Inflammatory macrophage treated with lipopolysaccharide for 1 hour (primary cell): Measurements from ENCODE around the gene SLITRK5.

Experiments used
- DNase-seq, 2 donors: peaks; one replicate each; pipeline ENCODE4 v3.0.0-alpha.2; 2020 to 2022

The SLITRK5 gene

GRCh38 chr13:87671031-87671752 is at the start of gene SLITRK5:
Gene SLITRK5, plus strand, starts transcription at chr13:87671371. Its CDS starts 4,018 bp downstream, at chr13:87675389.
- DNase-seq: peak; percentile 90 to 95

DNA sequence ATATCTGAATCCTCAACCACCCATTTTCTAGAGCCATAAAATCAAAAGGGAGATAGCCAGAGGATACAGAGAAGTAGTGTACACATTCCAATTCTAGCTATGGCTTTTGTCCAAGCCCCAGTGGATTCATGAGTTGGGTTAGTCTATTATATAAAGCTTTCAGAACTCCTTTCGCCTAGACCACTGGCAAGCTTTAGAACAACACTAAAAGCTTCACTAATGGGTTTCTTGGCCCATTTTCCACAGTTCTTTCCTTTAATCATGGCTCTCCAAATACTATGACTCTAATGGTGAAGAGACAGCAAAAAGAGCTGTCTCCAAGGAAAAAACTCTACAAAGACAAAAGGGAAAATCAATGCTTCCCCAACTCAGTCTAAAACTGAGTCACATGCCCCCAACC is 48.2 kb upstream of the SLITRK5 start:
- no peak for DNase-seq

DNA sequence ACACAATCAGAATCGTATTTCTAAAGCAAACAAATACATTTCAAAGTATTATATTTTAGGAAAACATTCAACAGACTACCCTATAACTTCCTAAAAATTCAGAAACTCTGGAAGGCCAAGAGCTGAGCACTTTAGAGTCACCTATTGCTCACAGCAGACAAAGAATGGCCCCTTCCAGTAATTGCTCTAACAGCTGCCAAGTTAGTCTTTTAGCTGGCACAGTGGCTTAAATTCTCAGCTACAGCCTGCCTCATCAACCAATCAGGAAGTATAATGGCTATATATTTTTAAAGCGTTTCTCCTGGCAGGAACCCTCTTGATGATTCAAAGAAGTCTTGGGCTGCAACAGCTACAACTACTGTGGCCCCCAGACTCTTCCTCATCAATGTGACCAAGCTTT is 14.9 kb upstream of the SLITRK5 start:
- no peak for DNase-seq

DNA sequence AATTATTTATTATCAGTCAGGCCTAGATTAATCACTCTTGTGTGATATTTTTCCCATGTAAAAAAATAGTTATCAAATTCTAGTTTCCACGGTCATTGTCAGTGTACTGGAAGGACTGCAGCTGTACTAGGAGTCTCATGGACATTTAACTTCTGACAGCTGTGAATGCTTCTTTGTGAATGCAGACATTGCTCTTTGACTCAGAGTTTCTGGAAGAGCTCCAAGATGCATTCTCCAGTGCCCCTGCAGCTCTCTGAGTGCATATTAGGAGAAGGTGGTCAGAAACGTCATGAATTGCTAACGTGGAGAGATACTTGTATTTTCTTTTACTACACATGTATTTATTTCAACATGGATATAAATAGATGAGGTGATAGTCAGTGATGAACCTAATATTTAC is 9.7 kb upstream of the SLITRK5 start:
- no peak for DNase-seq

- DNase-seq: no peak
Measured at GRCh38 chr13:87666831-87667230, 4.3 kb upstream of the SLITRK5 start.

DNA sequence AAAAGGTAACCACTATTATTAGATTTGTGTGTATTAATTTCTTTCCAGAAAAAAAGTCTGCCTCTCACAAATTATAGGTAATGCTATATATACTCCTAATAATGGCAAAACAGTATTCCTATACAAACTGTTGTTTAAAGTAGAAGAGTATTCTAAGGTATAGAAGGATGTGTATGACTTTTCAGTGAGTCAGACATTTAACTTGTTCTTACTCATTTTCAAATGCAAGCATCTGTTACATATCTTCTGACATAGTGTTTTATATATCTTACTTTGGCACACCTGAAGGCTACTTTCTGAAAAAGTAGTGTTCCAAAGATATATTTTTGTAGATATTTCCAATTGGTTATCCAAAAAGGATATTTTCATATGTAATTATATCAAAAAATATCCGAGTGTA is 3.5 kb upstream of the SLITRK5 start:
- DNase-seq: no peak

GRCh38 chr13:87669379-87669978 is 1.7 kb upstream of the SLITRK5 start:
- peak; percentile 15 to 22 for DNase-seq

DNA sequence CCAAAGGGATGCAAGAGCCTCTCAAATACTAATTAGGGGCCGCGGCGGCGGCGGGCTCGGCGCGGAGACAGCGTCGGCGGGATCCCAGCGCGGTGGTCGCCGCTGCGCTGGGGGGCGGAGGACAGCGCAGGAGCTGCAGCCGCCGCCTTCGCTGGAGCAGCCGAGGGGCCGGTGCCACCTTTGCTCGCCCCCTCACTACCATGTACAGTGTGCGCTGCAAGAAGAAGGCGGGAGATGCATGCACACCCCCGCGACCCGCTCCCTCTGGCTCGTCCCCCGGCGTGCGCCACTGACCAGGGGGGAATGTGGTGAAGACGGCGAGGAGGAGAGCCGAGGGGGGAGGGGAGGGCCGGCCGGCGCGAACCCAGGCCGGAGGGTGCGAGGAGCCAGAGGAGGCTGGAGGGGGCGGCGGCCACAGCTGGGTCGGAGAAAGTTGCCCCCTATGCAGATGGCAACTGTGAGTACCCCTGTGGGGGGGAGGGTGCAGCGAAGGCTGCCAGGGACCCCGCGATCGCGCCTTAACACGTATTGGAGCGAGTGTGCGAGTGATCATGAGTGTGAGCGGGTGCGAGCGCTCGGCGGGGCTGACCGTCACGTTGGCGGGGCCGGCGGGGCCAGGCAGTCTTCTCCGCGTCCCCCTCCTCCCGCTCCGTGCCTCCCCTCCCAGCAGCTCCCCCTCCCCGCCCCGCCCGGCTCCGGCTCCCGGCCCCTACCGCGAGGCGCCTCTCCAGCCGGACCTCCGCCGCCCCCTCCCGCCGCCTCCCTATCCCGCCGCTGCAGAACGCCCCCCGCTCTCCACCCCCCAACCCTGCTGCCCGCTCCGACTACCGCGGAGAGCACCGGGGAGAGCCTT is 808 bp downstream of the SLITRK5 start:
- no peak for DNase-seq

DNA sequence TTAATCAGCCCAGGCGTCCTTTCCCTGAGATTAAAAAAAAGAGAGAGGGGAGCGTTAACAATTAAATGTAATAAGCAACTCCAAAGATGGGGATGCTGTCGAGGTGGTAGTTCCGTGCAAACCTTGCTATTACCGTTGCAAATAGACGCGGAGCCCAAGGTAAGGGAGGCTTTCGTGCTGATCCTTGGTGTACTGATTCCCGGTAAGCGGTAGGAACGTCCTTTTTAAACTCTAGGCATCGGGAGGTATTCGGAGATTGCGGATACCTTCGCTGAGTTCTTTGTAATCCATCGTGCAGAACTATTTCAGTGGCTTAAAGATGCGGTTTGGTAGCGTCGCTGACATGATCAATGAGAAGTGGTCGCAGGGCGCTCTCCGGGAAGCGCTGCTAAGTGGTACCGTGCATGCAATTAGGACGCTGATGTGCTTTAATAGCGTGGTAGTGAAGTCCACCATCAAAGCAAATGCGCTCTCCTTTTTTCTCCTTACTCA is 3.1 kb downstream of the SLITRK5 start:
- DNase-seq: no peak

- no peak for DNase-seq
Measured at GRCh38 chr13:87675851-87676250, 4.7 kb downstream of the SLITRK5 start.

DNA sequence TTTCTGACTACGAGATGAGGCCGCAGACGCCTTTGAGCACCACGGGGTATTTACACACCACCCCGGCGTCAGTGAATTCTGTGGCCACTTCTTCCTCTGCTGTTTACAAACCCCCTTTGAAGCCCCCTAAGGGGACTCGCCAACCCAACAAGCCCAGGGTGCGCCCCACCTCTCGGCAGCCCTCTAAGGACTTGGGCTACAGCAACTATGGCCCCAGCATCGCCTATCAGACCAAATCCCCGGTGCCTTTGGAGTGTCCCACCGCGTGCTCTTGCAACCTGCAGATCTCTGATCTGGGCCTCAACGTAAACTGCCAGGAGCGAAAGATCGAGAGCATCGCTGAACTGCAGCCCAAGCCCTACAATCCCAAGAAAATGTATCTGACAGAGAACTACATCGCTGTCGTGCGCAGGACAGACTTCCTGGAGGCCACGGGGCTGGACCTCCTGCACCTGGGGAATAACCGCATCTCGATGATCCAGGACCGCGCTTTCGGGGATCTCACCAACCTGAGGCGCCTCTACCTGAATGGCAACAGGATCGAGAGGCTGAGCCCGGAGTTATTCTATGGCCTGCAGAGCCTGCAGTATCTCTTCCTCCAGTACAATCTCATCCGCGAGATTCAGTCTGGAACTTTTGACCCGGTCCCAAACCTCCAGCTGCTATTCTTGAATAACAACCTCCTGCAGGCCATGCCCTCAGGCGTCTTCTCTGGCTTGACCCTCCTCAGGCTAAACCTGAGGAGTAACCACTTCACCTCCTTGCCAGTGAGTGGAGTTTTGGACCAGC is 5.3 kb downstream of the SLITRK5 start:
- no peak for DNase-seq

DNA sequence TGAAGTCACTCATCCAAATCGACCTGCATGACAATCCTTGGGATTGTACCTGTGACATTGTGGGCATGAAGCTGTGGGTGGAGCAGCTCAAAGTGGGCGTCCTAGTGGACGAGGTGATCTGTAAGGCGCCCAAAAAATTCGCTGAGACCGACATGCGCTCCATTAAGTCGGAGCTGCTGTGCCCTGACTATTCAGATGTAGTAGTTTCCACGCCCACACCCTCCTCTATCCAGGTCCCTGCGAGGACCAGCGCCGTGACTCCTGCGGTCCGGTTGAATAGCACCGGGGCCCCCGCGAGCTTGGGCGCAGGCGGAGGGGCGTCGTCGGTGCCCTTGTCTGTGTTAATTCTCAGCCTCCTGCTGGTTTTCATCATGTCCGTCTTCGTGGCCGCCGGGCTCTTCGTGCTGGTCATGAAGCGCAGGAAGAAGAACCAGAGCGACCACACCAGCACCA is 5.9 kb downstream of the SLITRK5 start:
- no peak for DNase-seq

- DNase-seq: no peak
Measured at GRCh38 chr13:87677496-87678371, 6.6 kb downstream of the SLITRK5 start.

DNA sequence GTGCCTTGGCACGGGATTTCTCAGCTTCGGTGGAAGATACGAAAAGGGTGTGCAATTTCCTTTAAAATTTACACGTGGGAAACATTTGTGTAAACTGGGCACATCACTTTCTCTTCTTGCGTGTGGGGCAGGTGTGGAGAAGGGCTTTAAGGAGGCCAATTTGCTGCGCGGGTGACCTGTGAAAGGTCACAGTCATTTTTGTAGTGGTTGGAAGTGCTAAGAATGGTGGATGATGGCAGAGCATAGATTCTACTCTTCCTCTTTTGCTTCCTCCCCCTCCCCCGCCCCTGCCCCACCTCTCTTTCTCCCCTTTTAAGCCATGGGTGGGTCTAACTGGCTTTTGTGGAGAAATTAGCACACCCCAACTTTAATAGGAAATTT is 7.2 kb downstream of the SLITRK5 start:
- DNase-seq: no peak

GRCh38 chr13:87680298-87680697 is 9.1 kb downstream of the SLITRK5 start:
- no peak for DNase-seq

- DNase-seq: no peak
Measured at GRCh38 chr13:87684850-87685742, 13.9 kb downstream of the SLITRK5 start.

- DNase-seq: no peak
Measured at GRCh38 chr13:87696458-87696857, 25.3 kb downstream of the SLITRK5 start.

GRCh38 chr13:87698268-87698667 is 27.1 kb downstream of the SLITRK5 start:
- DNase-seq: no peak

DNA sequence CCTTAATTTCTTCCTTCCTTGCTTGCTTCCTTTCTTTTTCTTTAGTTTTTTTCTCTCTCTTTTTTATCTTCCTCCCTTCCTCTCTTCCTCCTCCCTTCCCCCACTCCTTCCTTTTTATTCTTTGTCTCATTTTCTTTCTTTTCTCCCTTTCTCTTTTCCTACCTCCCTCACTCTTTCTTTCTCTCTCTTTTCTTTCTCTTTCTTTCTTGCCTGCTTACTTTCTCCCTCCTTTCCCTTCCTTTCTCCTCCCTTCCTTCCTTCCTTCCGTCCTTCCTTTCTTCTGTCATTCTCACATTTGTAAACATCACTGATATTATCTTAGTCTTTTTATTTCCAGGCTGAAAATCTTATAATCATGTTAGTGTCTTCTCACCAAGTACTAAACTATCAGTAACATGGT is 38.8 kb downstream of the SLITRK5 start:
- DNase-seq: no peak

- DNase-seq: no peak
Measured at GRCh38 chr13:87712012-87712411, 40.8 kb downstream of the SLITRK5 start.
